Measurements from ENCODE around the gene SST.

DNA sequence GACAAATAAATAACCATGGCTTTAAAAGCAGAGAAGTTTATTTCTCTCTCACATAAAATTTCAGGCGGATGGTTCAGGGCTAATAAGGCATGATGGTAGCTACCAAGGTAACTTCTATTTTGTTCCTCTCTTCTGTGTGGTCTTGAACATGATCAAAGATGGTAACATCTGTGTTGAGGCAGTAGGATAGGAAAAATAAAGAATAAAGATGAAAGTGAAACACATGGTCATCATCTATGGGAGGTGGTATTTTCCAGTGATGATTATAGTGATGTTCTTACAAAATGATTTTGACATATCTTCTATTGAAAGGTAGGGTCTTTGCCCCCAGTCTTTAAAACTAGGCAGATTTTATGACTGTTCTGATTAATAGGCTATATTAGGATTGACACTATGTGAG, 14.2 kb upstream of the SST start:
- TF ChIP-seq, protein P1, sequence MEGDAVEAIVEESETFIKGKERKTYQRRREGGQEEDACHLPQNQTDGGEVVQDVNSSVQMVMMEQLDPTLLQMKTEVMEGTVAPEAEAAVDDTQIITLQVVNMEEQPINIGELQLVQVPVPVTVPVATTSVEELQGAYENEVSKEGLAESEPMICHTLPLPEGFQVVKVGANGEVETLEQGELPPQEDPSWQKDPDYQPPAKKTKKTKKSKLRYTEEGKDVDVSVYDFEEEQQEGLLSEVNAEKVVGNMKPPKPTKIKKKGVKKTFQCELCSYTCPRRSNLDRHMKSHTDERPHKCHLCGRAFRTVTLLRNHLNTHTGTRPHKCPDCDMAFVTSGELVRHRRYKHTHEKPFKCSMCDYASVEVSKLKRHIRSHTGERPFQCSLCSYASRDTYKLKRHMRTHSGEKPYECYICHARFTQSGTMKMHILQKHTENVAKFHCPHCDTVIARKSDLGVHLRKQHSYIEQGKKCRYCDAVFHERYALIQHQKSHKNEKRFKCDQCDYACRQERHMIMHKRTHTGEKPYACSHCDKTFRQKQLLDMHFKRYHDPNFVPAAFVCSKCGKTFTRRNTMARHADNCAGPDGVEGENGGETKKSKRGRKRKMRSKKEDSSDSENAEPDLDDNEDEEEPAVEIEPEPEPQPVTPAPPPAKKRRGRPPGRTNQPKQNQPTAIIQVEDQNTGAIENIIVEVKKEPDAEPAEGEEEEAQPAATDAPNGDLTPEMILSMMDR (IDR thresholded peaks at IDR 0.05; ENCODE audit: low read depth, low read length): no peak
- TF ChIP-seq EZH2phosphoT487 (IDR thresholded peaks at IDR 0.05; ENCODE audit: low read depth): no peak
